KOPT-K1 (cell line): Measurements from ENCODE around the gene TRAPPC12.

ENCODE experiments used
- H3K27ac ChIP-seq: fragments of 200-600 bp; sonication (generic); 2 replicates; pipeline ENCODE4 v1.5.1; 2016; ENCODE audit warnings: antibody characterized with exemption, mild to moderate bottlenecking, low read depth, low read length; ENCODE audit not compliant: poor library complexity, severe bottlenecking
- H3K36me3 ChIP-seq: fragments of 200-600 bp; sonication (generic); 2 replicates; pipeline ENCODE4 v1.5.1; 2017; ENCODE audit warnings: antibody characterized with exemption, mild to moderate bottlenecking, low read length, moderate library complexity; ENCODE audit not compliant: insufficient read depth
- H3K9me3 ChIP-seq: fragments of 200-600 bp; sonication (generic); 2 replicates; pipeline ENCODE4 v1.5.1; 2017; ENCODE audit warnings: antibody characterized with exemption, low read length, mild to moderate bottlenecking; ENCODE audit not compliant: insufficient read depth, poor library complexity, severe bottlenecking

TRAPPC12 gene

GRCh38 chr2:3481736-3482362 is 102.4 kb downstream of the TRAPPC12 start:
- Histone ChIP-seq H3K36me3 (peaks cover 24% of the 10 kb centered on the region), H3K9me3 (no peaks in the 10 kb centered on the region), H3K27ac (no peak overlapping the region)

- no peaks in the 10 kb centered on the region for H3K9me3 ChIP-seq
- peaks cover 23% of the 10 kb centered on the region for H3K36me3 ChIP-seq
- H3K27ac ChIP-seq: no peak overlapping the region
Observed at GRCh38 chr2:3482363-3482821, 102.9 kb downstream of the TRAPPC12 start.

- no peaks in the 10 kb centered on the region for H3K9me3 ChIP-seq
- H3K27ac ChIP-seq: no peak overlapping the region
- H3K36me3 ChIP-seq: peaks cover 14% of the 10 kb centered on the region
Observed at GRCh38 chr2:3483227-3483985, 103.9 kb downstream of the TRAPPC12 start.

- H3K9me3 ChIP-seq: no peaks in the 10 kb centered on the region
- H3K27ac ChIP-seq: no peak overlapping the region
- H3K36me3 ChIP-seq: peaks cover 8% of the 10 kb centered on the region
Observed at GRCh38 chr2:3483986-3484960, 104.8 kb downstream of the TRAPPC12 start.

GRCh38 chr2:3485166-3485565 is 105.7 kb downstream of the TRAPPC12 start:
- no peak overlapping the region for H3K27ac ChIP-seq
- H3K36me3 ChIP-seq: no peaks in the 10 kb centered on the region; the same call in 1 of the 2 replicates
- no peaks in the 10 kb centered on the region for H3K9me3 ChIP-seq

GRCh38 chr2:3486047-3487027 is 106.8 kb downstream of the TRAPPC12 start:
- Histone ChIP-seq H3K27ac (no peak overlapping the region), H3K9me3 (no peaks in the 10 kb centered on the region), H3K36me3 (no peaks in the 10 kb centered on the region; the same call in 1 of the 2 replicates)

- Histone ChIP-seq H3K27ac (no peak overlapping the region), H3K9me3 (no peaks in the 10 kb centered on the region), H3K36me3 (no peaks in the 10 kb centered on the region; the same call in 1 of the 2 replicates)
Observed at GRCh38 chr2:3487028-3487425, 107.5 kb downstream of the TRAPPC12 start.

- Histone ChIP-seq H3K27ac (no peak overlapping the region), H3K9me3 (no peaks in the 10 kb centered on the region), H3K36me3 (no peaks in the 10 kb centered on the region; the same call in 1 of the 2 replicates)
Observed at GRCh38 chr2:3487432-3487831, 107.9 kb downstream of the TRAPPC12 start.

GRCh38 chr2:3488061-3488531 is 108.6 kb downstream of the TRAPPC12 start:
- Histone ChIP-seq H3K9me3 (no peaks in the 10 kb centered on the region), H3K27ac (no peak overlapping the region), H3K36me3 (no peaks in the 10 kb centered on the region)

- H3K36me3 ChIP-seq: no peaks in the 10 kb centered on the region
- H3K27ac ChIP-seq: no peak overlapping the region
- no peaks in the 10 kb centered on the region for H3K9me3 ChIP-seq
Observed at GRCh38 chr2:3488855-3489763, 109.6 kb downstream of the TRAPPC12 start.

GRCh38 chr2:3489764-3490115 is 110.2 kb downstream of the TRAPPC12 start:
- Histone ChIP-seq H3K36me3 (no peaks in the 10 kb centered on the region), H3K27ac (no peak overlapping the region), H3K9me3 (no peaks in the 10 kb centered on the region)

- H3K27ac ChIP-seq: no peak overlapping the region
- H3K9me3 ChIP-seq: no peaks in the 10 kb centered on the region
- H3K36me3 ChIP-seq: no peaks in the 10 kb centered on the region
Observed at GRCh38 chr2:3490191-3491170, 111.0 kb downstream of the TRAPPC12 start.
